HG03521 (cell line): ENCODE measurements around the gene ITGB5.

Source experiments
- ATAC-seq: cut with Tn5 transposase; IDR thresholded peaks from one replicate; pipeline ENCODE4 v1.9.1; 2021; ENCODE audit warnings: mild to moderate bottlenecking, moderate library complexity; ENCODE audit not compliant: unreplicated experiment

Gene ITGB5, protein sequence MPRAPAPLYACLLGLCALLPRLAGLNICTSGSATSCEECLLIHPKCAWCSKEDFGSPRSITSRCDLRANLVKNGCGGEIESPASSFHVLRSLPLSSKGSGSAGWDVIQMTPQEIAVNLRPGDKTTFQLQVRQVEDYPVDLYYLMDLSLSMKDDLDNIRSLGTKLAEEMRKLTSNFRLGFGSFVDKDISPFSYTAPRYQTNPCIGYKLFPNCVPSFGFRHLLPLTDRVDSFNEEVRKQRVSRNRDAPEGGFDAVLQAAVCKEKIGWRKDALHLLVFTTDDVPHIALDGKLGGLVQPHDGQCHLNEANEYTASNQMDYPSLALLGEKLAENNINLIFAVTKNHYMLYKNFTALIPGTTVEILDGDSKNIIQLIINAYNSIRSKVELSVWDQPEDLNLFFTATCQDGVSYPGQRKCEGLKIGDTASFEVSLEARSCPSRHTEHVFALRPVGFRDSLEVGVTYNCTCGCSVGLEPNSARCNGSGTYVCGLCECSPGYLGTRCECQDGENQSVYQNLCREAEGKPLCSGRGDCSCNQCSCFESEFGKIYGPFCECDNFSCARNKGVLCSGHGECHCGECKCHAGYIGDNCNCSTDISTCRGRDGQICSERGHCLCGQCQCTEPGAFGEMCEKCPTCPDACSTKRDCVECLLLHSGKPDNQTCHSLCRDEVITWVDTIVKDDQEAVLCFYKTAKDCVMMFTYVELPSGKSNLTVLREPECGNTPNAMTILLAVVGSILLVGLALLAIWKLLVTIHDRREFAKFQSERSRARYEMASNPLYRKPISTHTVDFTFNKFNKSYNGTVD

DNA sequence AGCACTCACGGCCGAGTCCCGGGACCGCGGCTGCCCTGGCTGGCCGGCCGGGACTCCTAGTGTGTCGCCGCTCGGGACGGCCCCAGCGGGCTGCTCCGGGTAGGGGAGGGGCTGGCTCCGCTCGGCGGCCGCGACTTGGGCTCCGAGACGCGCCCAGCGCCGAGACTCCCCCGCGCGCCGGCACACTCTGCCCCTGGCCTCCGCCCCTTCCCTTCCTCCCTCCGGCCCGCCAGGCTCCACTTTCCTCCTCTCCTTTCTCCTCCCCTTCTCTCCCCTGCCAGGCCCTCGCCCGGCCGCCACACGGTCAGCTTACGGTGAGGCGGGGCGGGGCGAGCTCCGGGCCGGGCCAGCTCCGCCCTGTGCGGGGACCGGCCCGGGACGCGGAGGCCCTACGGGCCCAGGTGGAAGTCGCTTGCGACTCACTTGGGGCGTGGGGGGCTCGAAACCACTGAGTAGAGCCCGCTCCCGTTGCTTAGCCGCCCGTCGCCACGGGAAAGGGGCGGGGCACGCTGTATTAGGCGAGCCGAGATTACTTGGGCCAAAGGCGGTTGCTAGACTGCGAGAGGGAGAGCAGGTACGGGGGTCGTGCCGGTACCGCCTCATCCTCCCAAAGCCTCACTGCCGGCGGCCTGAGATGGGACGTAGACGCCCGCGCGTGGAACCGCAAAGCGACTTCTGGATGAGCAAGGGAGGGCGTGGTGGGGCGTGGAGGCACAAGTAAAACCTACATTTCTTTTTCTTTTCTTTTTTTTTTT is at the start of gene ITGB5:
TSS of gene ITGB5 (minus strand) at position 189 of the 755 bp plus-strand sequence. CDS start 365 bp downstream, outside the sequence.
- peak; percentile 56 for ATAC-seq

DNA sequence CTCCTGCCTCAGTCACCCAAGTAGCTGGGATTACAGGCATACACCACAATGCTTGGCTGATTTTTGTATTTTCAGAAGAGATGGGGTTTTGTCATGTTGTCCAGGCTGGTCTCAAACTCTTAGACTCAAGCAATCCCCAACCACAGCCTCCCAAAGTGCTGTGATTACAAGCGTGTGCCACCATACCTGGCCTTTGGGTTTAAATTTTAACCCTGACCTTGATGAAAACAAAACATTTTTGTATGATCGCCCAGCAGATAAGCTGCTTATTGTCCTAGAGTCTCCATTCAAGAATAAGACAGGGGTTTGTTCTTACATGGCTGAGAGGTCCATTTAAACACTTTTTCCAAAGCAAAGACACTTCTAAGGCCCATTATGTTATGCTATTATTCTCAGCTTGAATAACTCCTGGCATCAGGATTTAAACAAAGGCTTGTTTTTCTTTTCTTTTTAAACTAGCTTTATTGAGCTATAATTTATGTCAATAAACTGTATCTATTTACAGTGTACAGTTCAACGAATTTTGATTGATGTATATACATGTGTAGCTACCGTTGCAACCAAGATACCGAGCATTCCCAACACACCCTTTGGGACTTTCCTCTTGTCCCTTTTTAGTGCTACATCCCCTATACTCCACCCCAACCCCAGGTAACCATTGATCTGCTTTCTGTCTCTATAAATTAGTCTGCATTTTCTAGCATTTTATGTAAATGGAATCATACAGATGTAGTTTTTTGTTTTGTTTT is 48.8 kb upstream of the ITGB5 start:
- ATAC-seq, result no peak

DNA sequence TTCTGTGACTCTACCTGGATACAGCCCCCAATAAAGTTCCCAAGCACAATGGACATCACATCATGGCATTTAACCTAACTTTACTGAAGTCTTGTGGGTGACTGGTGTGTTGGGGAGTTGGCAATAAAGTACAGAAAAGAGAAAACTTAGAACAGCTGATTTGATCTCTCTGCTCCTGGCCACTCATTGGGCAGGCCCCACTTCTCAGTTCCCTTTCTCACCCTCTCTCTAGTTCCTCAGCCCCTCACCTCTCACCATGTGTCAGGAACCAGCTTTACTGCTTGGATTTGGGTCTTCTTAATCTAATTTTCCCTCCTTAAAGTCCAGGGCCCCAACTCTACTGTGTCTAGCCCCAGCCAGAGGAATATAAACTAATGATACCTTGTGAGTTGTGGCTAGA is 48.1 kb upstream of the ITGB5 start:
- ATAC-seq, result no peak

DNA sequence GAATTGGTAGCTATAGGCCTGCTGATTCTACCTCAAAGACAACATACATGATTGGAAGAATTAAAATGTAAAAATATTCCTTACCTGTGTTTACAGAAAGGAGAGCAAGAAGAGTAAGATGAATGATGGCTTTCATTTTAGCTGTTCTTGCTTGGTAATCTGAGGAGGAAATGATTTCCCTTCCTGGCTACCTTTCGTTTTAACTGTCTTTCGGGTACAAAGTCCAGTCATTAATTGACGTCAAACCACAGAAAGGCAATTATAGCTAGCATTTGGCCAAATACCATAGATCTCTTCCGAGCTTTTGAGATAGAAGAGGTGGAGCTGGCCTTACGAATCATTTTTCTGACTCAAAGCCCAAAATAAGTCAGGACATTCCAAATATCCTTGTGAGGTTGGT is 47.4 kb upstream of the ITGB5 start, which contains the start of gene MUC13:
TSS of gene MUC13 (minus strand) at position 175 of the 400 bp plus-strand sequence. CDS start at position 136, 39 bp downstream.
- ATAC-seq, result no peak

DNA sequence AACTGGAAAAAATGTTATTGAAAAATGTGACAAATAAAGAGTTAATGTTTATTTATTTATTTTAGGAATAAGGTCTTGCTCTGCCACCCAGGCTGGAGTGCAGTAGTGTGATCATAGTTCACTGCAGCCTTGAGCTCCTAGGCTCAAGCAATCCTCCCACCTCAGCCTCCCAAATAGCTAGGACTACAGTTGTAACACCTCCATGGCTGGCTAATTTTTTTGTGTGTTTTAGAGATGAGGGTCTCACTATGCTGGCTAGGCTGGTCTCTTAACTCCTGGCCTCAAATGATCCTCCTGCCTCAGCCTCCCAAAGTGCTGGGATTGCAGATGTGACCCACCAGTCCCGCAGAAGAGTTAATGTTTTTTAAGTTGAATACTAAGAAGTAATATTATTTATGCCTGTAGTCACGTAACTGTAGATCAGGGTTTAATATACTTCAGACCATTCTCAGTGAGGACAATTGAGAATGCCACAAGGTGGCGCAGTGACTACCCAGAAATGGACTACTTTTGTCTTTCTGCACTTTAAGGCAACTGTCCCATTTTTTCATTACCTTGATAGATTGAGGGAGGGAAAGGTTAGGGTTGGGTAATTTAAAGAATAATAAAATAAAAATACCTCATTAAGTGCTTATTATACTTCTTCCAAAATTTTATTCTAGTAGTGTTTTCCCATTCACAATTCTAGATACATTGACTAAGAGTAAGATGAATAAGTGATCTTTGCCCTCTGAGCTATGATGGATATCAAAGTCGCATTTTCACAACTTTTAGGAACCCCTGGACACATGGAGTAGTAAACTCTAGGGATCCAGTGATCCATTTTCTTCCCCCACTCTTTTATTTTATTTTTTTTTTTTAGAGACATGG is 41.4 kb upstream of the ITGB5 start:
- no peak for ATAC-seq

DNA sequence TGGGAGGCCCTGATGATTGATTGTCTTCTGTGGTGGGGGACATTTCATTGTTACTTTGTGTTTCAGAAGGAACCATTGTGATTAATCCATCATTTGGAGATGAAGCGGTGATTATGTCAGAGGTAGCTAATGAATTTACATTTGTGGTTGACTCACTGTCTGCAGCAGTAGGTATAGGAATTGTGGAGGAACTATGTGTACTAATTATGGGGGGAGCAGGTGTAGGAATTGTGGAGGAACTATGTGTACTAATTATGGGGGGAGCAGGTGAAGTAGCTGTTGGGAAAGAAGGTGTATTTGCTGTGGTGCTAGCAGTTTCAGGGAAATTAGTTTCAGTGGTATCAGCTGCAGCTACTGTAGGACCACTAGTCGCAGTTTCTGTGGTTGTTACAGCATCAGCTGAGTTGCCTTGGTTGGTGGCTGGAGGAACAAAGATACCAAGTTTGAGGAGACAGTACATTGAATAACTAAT is 40.4 kb upstream of the ITGB5 start:
- no peak for ATAC-seq

DNA sequence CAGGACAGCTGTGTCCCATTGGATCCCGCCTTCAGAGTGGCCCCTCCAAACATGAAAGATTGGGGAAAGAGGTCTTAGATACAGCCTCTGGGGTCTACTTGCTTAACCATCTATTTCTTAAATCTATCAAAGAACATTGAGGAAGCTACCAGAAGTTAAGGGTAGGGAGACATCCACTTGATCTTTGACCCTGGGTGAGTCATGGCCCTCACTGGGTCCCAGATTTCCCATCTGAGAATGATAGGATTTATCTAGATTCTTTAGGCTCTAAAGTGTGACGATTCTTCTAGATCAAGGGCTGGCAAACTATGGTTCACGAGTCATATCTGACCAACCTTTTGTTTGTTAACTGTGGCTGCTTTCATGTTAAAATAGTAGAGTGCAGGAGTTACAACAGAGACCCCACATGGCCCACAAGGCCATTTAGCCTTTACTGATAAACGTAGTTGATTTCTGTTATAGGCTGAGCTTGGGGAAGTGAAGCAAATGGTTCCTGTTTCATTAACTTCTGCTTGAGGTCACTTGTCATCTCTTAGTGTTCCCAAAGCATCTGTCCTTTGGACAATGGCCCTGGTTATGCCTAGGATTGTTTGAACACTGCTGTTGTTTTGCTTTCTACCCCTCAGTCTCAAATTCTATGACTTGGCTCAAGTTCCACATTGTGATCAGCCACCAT is 39.4 kb upstream of the ITGB5 start:
- no peak for ATAC-seq

DNA sequence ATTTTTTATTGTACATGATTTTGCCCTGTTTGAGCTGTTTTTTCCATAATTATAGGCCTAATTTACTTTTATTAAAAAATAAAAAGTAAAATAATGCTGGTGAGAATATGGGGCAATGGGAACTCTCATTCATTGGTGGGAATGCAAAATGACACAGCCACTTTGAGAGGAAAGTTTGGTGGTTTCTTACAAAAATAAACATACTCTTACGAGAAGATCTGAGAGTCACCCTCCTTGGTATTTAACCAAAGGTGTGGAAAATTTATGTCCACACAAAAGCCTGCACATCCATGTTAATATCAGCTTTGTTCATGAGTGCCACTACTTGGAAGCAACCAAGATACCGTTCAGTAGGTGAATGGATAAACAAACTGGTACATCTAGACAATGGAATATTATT is 37.6 kb upstream of the ITGB5 start:
- no peak for ATAC-seq

DNA sequence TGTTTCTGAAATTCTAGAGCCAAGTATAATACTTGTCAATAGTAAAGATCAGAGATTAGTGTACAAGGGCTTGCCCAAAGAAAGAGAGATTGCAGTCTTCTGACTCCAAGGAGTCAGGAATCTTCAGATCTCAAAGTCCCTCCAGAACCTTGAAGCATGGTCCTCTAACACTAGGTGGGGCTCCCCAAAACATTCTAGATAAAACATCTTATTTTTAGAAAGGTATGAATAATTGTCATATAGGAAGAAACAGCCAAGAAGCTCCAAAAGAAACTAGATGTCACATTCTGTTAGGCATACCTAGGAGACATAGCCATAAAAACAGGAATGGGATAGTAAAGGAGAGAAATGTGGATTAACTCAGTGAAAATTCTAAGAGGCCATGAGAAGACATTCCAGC is 36.7 kb upstream of the ITGB5 start:
- no peak for ATAC-seq

DNA sequence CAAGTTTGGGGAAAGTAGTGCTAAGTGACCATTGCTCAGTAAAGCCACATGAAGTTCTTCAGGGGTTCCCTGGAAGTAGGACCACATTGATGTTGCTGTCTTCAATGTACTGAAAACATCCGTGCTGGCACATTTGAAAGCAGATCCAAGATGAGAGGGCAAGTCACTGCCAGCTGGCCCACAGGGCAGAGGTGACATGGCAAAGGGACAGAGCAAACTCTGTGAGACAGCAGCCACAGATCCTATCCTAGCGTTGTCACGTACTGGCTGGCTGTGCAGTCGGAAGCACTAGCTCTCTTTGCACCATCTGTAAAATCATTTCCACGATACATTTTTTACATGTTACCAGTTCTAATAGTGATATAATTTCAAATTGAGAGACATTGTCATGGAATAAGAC is 33.6 kb upstream of the ITGB5 start:
- ATAC-seq, result no peak

DNA sequence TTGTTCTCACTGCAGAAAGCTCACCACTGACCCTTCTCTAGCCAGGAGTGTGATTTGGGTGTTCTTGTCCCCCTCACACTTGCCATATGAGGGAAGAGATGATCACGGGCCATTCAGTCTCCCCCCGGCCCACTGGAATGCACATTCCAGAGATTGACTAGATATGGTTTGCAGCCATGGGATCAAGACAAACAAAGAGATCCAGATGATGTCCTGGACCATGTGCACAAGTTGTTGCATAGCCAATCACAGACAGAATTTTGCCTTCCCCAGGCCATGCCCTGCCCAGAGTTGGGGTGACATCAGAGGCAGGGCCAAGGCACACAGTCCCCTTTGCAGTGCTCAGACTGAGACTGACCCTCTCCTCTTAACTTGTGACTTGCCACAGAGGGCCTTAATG is 32.6 kb upstream of the ITGB5 start:
- no peak for ATAC-seq

DNA sequence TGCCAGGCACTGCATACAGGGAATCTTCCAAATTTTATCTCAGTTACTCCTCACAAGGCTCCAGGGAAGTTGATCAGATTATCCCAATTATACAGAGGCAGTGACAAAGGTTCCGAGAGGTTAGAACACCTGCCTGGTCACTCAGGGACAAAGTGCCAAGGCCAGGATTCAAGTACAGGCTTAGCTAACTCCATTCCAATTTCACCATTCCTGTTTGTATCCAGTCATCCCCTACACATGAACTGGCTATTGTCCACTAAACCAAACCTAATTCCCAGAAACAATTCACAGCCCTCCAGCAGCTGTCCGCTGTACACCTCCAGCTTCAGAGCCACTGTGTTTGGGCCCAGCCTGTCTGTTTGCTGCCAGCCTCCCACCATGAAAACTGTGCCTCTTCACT is 31.4 kb upstream of the ITGB5 start:
- no peak for ATAC-seq

DNA sequence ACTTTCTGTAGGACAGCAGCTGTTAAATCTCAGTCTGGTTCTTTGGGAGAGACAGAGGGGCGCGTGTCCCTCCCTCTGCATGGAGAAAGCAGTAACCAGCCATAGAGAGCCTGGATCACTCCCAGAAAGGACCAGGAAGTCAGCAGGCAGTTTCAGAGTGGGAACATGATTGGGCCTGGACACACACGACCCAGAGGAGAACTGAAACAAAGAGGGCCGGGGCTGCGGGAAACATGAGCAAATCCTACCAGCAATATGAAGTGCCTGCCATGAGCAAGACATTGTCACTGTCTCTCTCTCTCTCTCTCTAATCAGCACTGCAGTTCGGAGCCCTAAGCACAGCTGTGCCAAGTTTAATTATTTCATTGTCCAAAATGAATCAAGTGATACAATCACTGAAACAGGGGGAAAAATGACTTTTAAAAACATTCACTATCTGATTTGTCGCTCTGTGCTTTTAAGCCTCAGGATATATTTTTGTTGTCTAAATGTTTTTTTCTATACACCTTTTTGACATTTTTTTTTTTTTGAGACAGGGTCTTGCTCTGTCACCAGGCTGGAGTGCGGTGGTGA is 29.8 kb upstream of the ITGB5 start:
- no peak for ATAC-seq

DNA sequence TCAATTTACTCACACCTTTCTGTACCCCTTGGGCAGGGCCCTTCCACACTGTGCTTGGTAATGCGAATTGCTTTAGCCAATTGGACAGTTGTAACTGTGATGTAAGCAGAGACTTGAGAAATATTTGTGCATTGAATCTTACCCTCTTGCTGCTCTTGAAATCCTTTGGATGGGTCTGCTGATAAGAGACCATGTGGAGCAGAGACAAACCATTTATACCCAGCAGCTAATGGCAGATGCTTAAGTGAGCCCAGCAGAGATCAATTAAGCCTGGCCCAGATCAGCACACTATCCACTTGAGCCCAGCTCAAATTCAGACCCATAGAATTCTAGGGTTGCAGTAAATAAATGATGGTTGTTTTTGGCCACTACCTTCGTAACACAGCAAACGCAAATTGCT is 28.1 kb upstream of the ITGB5 start:
- ATAC-seq, result no peak

DNA sequence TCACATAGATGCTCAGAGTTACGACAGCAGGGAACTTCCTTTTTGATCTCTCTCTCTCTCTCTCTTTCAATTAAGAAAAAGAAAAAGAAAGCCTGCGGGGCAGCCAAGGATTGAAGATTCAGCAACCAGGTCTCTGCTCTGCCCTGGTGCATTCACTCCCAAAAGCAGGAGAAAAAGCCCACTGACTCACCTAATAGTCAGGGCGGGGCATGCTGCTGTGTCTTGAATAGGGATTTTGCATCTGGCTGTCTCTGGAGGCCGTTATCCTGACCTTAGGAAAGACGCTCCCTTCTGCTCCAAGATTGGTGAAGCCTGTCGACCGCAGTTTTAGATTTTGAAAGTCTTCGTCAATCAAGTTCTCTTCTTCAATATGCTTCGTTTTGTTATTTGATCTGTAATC is 20.8 kb upstream of the ITGB5 start:
- ATAC-seq, result no peak

DNA sequence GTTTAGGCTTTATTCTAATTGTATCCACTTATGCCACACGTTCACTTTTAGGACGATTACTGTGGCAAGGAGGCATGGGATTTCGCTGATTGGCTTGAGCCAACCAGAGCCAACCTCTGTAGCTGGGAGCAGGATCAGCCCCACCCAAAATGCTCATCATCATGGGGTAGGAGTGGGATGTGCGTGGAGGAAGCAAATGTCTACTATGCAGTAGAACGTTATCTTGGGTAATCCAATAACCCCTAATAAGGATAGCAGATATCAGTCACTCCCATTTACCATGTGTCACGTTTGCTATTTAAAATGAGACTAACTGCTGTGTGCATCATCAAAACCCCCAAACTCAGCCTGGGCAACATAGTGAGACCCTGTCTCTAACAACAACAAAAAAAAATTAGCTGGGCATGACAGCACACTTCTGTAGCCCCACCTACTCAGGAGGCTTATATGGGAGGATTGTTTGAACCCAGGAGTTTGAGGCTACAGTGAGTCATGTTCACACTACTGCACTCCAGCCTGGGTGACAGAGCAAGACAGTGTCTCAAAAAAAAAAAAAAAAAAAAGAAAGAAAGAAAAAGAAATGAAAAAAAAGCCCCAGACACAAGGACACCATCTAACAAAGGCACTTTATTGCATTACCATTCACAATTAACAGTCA is 17.8 kb upstream of the ITGB5 start:
- ATAC-seq, result no peak

DNA sequence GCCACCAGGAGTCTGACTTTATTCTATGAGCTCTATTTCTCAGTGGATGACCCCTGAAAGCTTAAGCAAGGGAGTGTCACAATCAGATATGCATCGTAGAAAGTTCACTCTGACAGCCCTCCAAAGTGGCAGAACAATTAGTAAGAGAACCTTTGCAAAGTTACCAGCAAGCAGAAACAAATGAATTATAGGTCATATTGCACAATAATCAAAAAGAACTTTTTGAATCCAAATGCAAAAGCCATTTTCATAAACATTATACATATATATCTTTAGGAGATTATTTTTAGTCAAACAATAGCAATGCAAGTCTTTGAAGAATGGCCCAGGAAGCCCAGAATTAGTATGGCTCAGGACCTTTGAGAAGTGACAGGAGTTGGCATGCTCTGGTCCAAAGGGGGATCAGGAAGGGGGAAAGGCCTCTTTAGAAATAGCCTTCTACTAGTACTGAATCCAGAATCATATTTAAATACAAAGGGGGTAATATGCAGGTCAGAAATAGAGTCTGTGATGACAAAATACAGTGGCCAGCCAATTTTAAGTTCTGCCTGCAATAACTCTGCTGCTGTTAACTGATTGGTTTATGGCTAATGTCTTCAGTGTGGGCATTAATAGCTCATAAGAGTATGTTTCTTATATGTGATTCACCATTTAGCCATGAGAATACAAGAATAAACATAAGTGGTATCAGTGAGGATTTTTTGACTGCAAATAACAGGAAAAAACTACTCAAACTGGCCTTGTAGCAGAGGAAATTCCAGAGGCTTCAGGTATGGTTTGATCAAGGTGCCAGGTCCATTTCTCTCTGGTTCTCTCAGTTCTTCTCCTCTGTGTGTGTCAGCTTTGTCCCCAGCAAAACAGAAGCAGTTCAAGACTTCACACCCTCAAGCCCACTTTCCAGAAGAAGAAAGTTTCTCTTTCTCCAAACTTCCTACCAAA is 17.0 kb upstream of the ITGB5 start:
- no peak for ATAC-seq
